Measurements from ENCODE around the gene RC3H2.
A peak's percentile ranks its signal among the peaks of the same experiment; 100 is the strongest.
"Not testable (repeated sequence)": the region's sequence is repeated elsewhere in the genome, so short reads cannot be mapped to it uniquely, and the experiment has no call there.

Gene RC3H2

GRCh38 chr9:122857815-122858214 is 47.3 kb downstream of the RC3H2 start:
- Histone ChIP-seq H3K9ac (ENCODE audit: low read length) (no peak overlapping the region), H3K36me3 (ENCODE audit: control insufficient read depth, insufficient read depth, low read length) (peaks cover 11% of the 10 kb centered on the region), H3K4me1 (ENCODE audit: control insufficient read depth, insufficient read depth, low read length) (no peaks in the 10 kb centered on the region), H3K9me3 (ENCODE audit: control insufficient read depth, low read length) (no peaks in the 10 kb centered on the region), H3K4me3 (ENCODE audit: low read length) (no peak overlapping the region), H3K27me3 (ENCODE audit: control insufficient read depth, insufficient read depth, low read length) (no peaks in the 10 kb centered on the region)

- not testable (repeated sequence) for H3K9ac ChIP-seq (ENCODE audit: low read length); H3K36me3 ChIP-seq (ENCODE audit: control insufficient read depth, insufficient read depth, low read length); H3K27me3 ChIP-seq (ENCODE audit: control insufficient read depth, insufficient read depth, low read length)
These were observed 52.9 kb downstream of the RC3H2 start for GRCh38 chr9:122852085-122852786.

GRCh38 chr9:122848256-122848943 is 56.8 kb downstream of the RC3H2 start:
- Histone ChIP-seq H3K36me3 (ENCODE audit: control insufficient read depth, insufficient read depth, low read length) (no peaks in the 10 kb centered on the region), H3K4me3 (ENCODE audit: low read length) (no peak overlapping the region), H3K4me1 (ENCODE audit: control insufficient read depth, insufficient read depth, low read length) (no peaks in the 10 kb centered on the region), H3K27me3 (ENCODE audit: control insufficient read depth, insufficient read depth, low read length) (no peaks in the 10 kb centered on the region), H3K9ac (ENCODE audit: low read length) (no peak overlapping the region), H3K9me3 (ENCODE audit: control insufficient read depth, low read length) (no peaks in the 10 kb centered on the region)

More at GRCh38 chr9:122852085-122852786, 52.9 kb downstream of the RC3H2 start:
- not testable (repeated sequence) for H3K9me3 ChIP-seq (ENCODE audit: control insufficient read depth, low read length); H3K4me1 ChIP-seq (ENCODE audit: control insufficient read depth, insufficient read depth, low read length); H3K4me3 ChIP-seq (ENCODE audit: low read length)

GRCh38 chr9:122846371-122846940 is 58.7 kb downstream of the RC3H2 start:
- Histone ChIP-seq H3K9ac (ENCODE audit: low read length) (no peak overlapping the region), H3K4me3 (ENCODE audit: low read length) (no peak overlapping the region), H3K36me3 (ENCODE audit: control insufficient read depth, insufficient read depth, low read length) (no peaks in the 10 kb centered on the region)

GRCh38 chr9:122845116-122845515 is 60.0 kb downstream of the RC3H2 start:
- Histone ChIP-seq H3K9ac (ENCODE audit: low read length) (no peak overlapping the region), H3K4me3 (ENCODE audit: low read length) (no peak overlapping the region), H3K27me3 (ENCODE audit: control insufficient read depth, insufficient read depth, low read length) (no peaks in the 10 kb centered on the region), H3K36me3 (ENCODE audit: control insufficient read depth, insufficient read depth, low read length) (no peaks in the 10 kb centered on the region), H3K4me1 (ENCODE audit: control insufficient read depth, insufficient read depth, low read length) (no peaks in the 10 kb centered on the region), H3K9me3 (ENCODE audit: control insufficient read depth, low read length) (no peaks in the 10 kb centered on the region)

More at GRCh38 chr9:122846371-122846940, 58.7 kb downstream of the RC3H2 start:
- Histone ChIP-seq H3K9me3 (ENCODE audit: control insufficient read depth, low read length) (no peaks in the 10 kb centered on the region), H3K27me3 (ENCODE audit: control insufficient read depth, insufficient read depth, low read length) (no peaks in the 10 kb centered on the region), H3K4me1 (ENCODE audit: control insufficient read depth, insufficient read depth, low read length) (no peaks in the 10 kb centered on the region)

- Histone ChIP-seq H3K9ac (ENCODE audit: low read length) (no peak overlapping the region), H3K36me3 (ENCODE audit: control insufficient read depth, insufficient read depth, low read length) (no peaks in the 10 kb centered on the region), H3K9me3 (ENCODE audit: control insufficient read depth, low read length) (no peaks in the 10 kb centered on the region), H3K4me3 (ENCODE audit: low read length) (no peak overlapping the region), H3K27me3 (ENCODE audit: control insufficient read depth, insufficient read depth, low read length) (no peaks in the 10 kb centered on the region), H3K4me1 (ENCODE audit: control insufficient read depth, insufficient read depth, low read length) (no peaks in the 10 kb centered on the region)
These were observed 61.0 kb downstream of the RC3H2 start for GRCh38 chr9:122844137-122844536.

- no peak overlapping the region for H3K9ac ChIP-seq (ENCODE audit: low read length)
These were observed 63.7 kb downstream of the RC3H2 start for GRCh38 chr9:122841501-122841900.

GRCh38 chr9:122838441-122838840 is 66.7 kb downstream of the RC3H2 start:
- not testable (repeated sequence) for H3K36me3 ChIP-seq (ENCODE audit: control insufficient read depth, insufficient read depth, low read length); H3K4me1 ChIP-seq (ENCODE audit: control insufficient read depth, insufficient read depth, low read length); H3K4me3 ChIP-seq (ENCODE audit: low read length)

More at GRCh38 chr9:122841501-122841900, 63.7 kb downstream of the RC3H2 start:
- Histone ChIP-seq H3K27me3 (ENCODE audit: control insufficient read depth, insufficient read depth, low read length) (no peaks in the 10 kb centered on the region), H3K9me3 (ENCODE audit: control insufficient read depth, low read length) (no peaks in the 10 kb centered on the region), H3K4me3 (ENCODE audit: low read length) (no peak overlapping the region), H3K4me1 (ENCODE audit: control insufficient read depth, insufficient read depth, low read length) (no peaks in the 10 kb centered on the region), H3K36me3 (ENCODE audit: control insufficient read depth, insufficient read depth, low read length) (no peaks in the 10 kb centered on the region)

GRCh38 chr9:122837266-122837850 is 67.8 kb downstream of the RC3H2 start:
- no peaks in the 10 kb centered on the region for H3K9me3 ChIP-seq (ENCODE audit: control insufficient read depth, low read length)
- no peak overlapping the region for H3K9ac ChIP-seq (ENCODE audit: low read length)
- no peaks in the 10 kb centered on the region for H3K27me3 ChIP-seq (ENCODE audit: control insufficient read depth, insufficient read depth, low read length)
- H3K36me3 ChIP-seq (ENCODE audit: control insufficient read depth, insufficient read depth, low read length), result no peaks in the 10 kb centered on the region
- H3K4me3 ChIP-seq (ENCODE audit: low read length), result no peak overlapping the region
- no peaks in the 10 kb centered on the region for H3K4me1 ChIP-seq (ENCODE audit: control insufficient read depth, insufficient read depth, low read length)

More at GRCh38 chr9:122838441-122838840, 66.7 kb downstream of the RC3H2 start:
- not testable (repeated sequence) for H3K9me3 ChIP-seq (ENCODE audit: control insufficient read depth, low read length); H3K27me3 ChIP-seq (ENCODE audit: control insufficient read depth, insufficient read depth, low read length); H3K9ac ChIP-seq (ENCODE audit: low read length)

- no peaks in the 10 kb centered on the region for H3K36me3 ChIP-seq (ENCODE audit: control insufficient read depth, insufficient read depth, low read length)
- no peak overlapping the region for H3K9ac ChIP-seq (ENCODE audit: low read length)
- H3K27me3 ChIP-seq (ENCODE audit: control insufficient read depth, insufficient read depth, low read length), result no peaks in the 10 kb centered on the region
- no peaks in the 10 kb centered on the region for H3K4me1 ChIP-seq (ENCODE audit: control insufficient read depth, insufficient read depth, low read length)
- no peaks in the 10 kb centered on the region for H3K9me3 ChIP-seq (ENCODE audit: control insufficient read depth, low read length)
- no peak overlapping the region for H3K4me3 ChIP-seq (ENCODE audit: low read length)
These were observed 69.8 kb downstream of the RC3H2 start for GRCh38 chr9:122835313-122835731.

GRCh38 chr9:122832194-122832593 is 73.0 kb downstream of the RC3H2 start:
- no peak overlapping the region for H3K4me3 ChIP-seq (ENCODE audit: low read length)
- H3K36me3 ChIP-seq (ENCODE audit: control insufficient read depth, insufficient read depth, low read length), result no peaks in the 10 kb centered on the region
- H3K4me1 ChIP-seq (ENCODE audit: control insufficient read depth, insufficient read depth, low read length), result peaks cover 3% of the 10 kb centered on the region
- no peaks in the 10 kb centered on the region for H3K27me3 ChIP-seq (ENCODE audit: control insufficient read depth, insufficient read depth, low read length)
- H3K9ac ChIP-seq (ENCODE audit: low read length), result no peak overlapping the region
- H3K9me3 ChIP-seq (ENCODE audit: control insufficient read depth, low read length), result no peaks in the 10 kb centered on the region

GRCh38 chr9:122828965-122829284 is 76.2 kb downstream of the RC3H2 start:
- peak overlapping the region; percentile 81 for H3K9ac ChIP-seq (ENCODE audit: low read length)
- not testable (repeated sequence) for H3K4me1 ChIP-seq (ENCODE audit: control insufficient read depth, insufficient read depth, low read length); H3K27me3 ChIP-seq (ENCODE audit: control insufficient read depth, insufficient read depth, low read length); H3K36me3 ChIP-seq (ENCODE audit: control insufficient read depth, insufficient read depth, low read length); H3K9me3 ChIP-seq (ENCODE audit: control insufficient read depth, low read length)
- peak overlapping the region; percentile 95 for H3K4me3 ChIP-seq (ENCODE audit: low read length)

Measured in mucosa of stomach (tissue), 1 donor.